G401 (cell line): ENCODE data around the gene TMEM128. TPM values are rescaled to one million over a fixed set of nuclear protein-coding genes. Genes with fewer than 3 reads are reported as not detected.

Source experiments
- DNase-seq: peaks from one replicate; pipeline ENCODE4 v3.0.0-alpha.2; 2015; ENCODE audit warnings: low spot score
- in situ Hi-C: cut with HindIII; loops from 2 replicates; pipeline ENCODE4 v1.10.0; 2016; ENCODE audit warnings: low sequenced_read_pairs, mixed read lengths
- total RNA-seq: library from RNA; depleted of rRNA; stranded (reverse); fragments of >200 nt; shearing (Covaris generic); gene quantifications from 2 replicates; pipeline ENCODE4 v1.2.3, GENCODE V29; 2014; rRNA removed

Gene TMEM128
- 51.1 and 89.3 TPM in 2 replicates for total RNA-seq

DNA sequence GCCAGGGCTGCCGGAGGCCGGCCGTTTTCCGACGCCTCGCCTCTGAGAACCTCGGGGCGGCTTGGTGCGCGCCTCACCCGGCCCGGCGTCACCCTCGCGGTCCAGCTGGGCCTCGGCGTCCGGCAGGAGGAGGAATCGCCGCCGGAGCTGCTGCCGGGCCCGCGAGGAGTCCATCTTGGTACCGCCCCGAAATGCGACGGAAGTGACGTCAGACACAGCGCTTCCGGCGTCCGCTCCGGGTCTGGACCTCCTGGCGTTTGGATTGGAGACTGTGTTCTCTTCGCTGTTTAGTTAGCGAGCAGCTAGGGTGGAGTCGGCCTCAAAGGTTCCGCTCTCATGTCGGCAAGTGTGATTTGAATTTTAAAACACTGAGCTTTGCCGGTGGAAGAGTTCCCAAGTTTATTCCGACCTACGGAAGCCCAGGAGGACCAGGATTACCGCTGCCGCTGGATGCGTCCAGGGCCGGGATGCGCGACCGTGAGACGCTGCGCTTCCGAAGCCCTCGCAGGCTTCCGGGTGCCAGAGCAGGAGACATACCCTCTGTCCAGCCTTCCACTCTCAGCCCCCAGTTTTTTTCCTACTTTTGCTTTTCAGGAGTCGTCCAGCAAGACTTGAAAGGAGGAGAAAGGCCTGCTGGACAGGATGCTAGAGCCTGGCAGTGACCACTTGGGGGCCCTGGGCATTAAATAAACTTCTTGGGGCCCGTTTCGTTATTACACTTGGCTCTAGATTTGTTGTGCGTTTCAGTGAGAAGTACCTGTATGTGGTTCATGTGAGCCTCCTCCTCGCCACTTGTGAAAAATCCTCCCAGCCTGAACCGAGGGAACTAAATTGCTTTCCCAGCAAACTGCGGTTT lies at the start of gene TMEM128:
TMEM128 (minus strand) TSS at position 195 of the 856 bp plus-strand sequence; CDS start at position 174, 21 bp downstream.
- DNase-seq, result peak; percentile 93
- in situ Hi-C loops, result no loop called here

- DNase-seq, result no peak
- in situ Hi-C loops, result no loop called here
These were observed 48.3 kb upstream of the TMEM128 start for GRCh38 chr4:4296283-4296846.

GRCh38 chr4:4293279-4293678 lies 45.3 kb upstream of the TMEM128 start:
- no peak for DNase-seq
- in situ Hi-C loops, result no loop called here

DNA sequence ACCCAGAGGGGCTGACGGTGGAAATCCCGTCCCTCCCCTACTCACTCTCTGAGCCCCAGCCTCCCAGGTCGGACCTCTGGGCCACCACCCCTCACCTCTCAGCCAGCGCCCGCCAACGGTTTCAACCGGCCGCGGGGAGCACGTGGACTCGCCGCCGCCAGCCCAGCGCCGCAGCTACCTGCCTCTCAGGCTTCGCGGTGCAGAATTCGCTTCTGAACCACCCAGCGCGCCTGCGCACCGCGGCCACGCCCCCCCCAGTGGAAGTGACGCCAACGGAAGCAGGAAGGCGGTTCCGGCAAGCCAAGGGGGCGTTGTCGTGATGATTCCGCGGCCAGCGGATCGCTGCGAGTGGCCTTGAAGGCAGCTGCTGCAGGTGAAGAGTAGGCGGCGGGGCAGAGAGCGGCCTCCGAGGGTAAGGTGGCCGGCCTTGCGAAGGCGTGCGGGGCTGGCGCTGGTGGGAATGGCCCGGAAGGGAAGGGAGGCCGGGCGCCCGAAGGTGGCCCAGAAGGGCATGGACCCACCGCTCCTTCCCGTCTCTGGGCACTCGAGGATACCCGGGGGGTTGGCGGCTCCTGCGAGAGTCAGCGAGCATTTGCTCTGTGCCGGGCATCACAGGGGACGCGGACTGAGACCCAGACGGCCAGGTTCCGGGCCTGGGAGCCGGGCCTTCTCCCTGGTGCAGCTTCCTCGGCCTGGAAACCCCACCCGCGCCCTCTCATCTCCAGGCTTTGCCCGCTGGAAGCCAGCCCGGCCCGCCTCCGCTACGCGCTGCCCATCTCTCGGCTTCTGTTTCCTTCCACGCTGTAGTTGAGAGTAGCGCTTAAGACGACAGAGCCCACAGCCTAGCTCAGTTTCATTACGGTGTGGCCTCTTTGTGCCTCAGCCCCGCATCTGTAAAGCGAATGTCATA lies 42.2 kb upstream of the TMEM128 start, which contains the start of the genes LYAR and ZBTB49:
LYAR (minus strand) TSS at position 214 of the 910 bp plus-strand sequence. CDS start 6,412 bp downstream, outside the sequence.
ZBTB49 (plus strand) TSS at position 311 of the 910 bp plus-strand sequence. CDS start 9,695 bp downstream, outside the sequence.
- peak; percentile 89 for DNase-seq
- in situ Hi-C loops, result no loop called here

GRCh38 chr4:4289597-4289940 lies 41.5 kb upstream of the TMEM128 start:
- in situ Hi-C loops, result no loop called here
- DNase-seq, result no peak

- in situ Hi-C loops, result no loop called here
- no peak for DNase-seq
These were observed 41.0 kb upstream of the TMEM128 start for GRCh38 chr4:4289055-4289454.

DNA sequence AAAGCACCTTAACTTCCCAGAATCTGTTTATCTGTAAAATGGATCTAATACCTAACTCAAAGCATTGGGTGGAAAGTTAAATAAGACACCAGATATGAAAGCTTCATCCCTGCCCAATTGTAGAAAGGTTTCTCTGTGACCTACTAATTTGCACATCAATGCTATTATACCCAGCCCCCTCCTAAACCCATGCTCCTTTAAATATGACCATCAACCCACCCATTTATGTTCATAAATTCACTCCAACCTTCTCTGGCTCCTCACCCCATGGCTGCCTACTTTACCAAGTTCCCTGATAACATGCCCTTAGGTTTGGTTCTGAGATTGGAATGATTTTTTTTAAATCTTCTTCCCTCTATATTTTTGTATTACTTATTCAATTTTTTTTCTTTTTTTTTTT lies 40.1 kb upstream of the TMEM128 start:
- DNase-seq, result no peak
- in situ Hi-C loops, result no loop called here

- in situ Hi-C loops, result no loop called here
- no peak for DNase-seq
These were observed 37.0 kb upstream of the TMEM128 start for GRCh38 chr4:4284827-4285618.

- in situ Hi-C loops, result no loop called here
- DNase-seq, result no peak
These were observed 33.8 kb upstream of the TMEM128 start for GRCh38 chr4:4281787-4282186.

- in situ Hi-C loops, result no loop called here
- no peak for DNase-seq
These were observed 29.5 kb upstream of the TMEM128 start for GRCh38 chr4:4277531-4277930.

- in situ Hi-C loops, result loop anchor here (5.0 kb wide), 1 partner anchor 93 kb away; no protein-coding TSS in a partner anchor
These were observed 26.2 kb upstream of the TMEM128 start for GRCh38 chr4:4274226-4274625.

GRCh38 chr4:4271912-4272311 lies 23.9 kb upstream of the TMEM128 start:
- in situ Hi-C loops, result loop anchor here (5.0 kb wide), 1 partner anchor 95 kb away; no protein-coding TSS in a partner anchor
- no peak for DNase-seq

More at GRCh38 chr4:4274226-4274625, 26.2 kb upstream of the TMEM128 start:
- DNase-seq, result no peak

- DNase-seq, result no peak
- in situ Hi-C loops, result loop anchor here (5.0 kb wide), 1 partner anchor 97 kb away; no protein-coding TSS in a partner anchor
These were observed 22.5 kb upstream of the TMEM128 start for GRCh38 chr4:4270529-4270928.

DNA sequence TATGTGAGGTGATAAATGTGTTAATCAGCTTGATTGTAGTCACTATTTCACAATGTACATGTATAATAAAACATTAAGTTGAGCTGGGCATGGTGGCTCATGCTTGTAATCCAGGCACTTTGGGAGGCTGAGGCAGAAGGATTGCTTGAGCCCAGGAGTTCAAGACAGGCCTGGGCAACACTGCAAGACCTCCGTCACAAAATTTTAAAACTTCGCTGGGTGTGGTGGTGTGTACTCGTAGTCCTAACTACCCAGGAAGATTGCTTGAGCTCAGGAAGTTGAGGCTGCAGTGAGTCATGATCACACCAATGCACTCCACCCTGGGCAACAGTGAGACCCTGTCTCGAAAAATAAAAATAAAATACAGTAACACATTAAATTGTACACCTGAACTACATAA lies 21.8 kb upstream of the TMEM128 start:
- no peak for DNase-seq

DNA sequence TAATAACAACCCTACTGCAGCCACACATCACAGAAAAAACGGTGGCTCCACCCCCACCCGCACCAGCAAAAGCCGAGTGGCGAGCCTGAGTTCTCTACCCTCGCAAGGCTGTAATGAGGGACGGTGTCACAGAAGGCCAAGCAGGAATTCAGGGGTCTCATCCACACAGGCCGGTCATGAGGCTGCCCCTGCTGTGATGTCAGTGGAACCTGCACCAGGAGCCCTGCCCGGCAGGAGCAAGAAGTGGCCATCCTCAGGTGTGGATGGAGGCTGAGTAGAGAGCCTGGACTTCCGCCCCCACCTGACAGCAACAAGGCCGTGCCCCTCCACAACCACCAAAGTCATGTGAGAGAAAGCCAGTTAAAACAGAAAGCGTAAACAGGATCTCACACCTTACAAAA lies 21.3 kb upstream of the TMEM128 start:
- in situ Hi-C loops, result no loop called here
- no peak for DNase-seq

More for the DNA sequence above, 21.8 kb upstream of the TMEM128 start:
- in situ Hi-C loops, result loop anchor here (5.0 kb wide), 1 partner anchor 97 kb away; no protein-coding TSS in a partner anchor

- in situ Hi-C loops, result no loop called here
- no peak for DNase-seq
These were observed 20.8 kb upstream of the TMEM128 start for GRCh38 chr4:4268776-4269175.

GRCh38 chr4:4267981-4268380 lies 20.0 kb upstream of the TMEM128 start:
- in situ Hi-C loops, result no loop called here
- no peak for DNase-seq

DNA sequence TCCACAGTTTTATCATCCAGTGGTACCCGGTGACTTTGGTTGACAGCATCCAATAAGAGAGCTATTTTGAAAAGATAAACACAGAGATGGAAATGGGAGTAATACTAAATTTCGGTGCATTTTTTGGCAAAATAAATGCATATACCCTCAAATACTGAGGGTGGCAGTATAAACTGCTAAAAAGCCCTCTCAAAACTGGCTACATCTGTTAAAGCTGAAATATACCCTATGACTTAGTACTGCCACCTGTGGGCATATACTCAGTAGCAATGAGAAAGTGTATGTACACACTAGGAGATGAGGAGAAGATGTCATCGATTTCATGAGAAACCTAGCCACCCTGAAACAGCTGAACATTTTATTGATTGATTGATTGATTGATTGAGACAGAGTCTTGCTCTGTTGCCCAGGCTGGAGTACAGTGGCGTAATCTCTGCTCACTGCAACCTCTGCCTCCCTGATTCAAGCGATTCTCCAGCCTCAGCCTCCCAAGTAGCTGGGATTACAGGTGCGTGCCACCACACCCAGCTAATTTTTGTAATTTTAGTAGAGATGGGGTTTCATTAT lies 12.2 kb upstream of the TMEM128 start:
- in situ Hi-C loops, result no loop called here
- DNase-seq, result peak; percentile 13
